ENCODE data around the gene TBL2.

DNA sequence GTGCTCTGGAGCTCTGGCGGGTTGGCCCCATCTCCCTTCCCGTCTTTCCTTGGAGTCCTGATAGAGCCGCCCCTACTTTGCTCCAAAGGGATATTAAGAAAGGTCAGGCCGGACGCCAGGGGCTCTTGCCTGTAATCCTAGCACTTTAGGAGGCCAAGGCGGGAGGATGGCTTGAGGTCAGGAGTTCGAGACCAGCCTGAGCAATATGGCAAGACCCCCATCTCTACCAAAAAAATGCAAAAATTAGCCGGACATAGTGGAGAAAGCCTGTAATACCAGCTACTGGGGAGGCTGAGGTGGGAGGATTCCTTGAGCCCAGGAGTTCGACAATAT lies 46.3 kb upstream of the TBL2 start:
- TF ChIP-seq, protein P1, sequence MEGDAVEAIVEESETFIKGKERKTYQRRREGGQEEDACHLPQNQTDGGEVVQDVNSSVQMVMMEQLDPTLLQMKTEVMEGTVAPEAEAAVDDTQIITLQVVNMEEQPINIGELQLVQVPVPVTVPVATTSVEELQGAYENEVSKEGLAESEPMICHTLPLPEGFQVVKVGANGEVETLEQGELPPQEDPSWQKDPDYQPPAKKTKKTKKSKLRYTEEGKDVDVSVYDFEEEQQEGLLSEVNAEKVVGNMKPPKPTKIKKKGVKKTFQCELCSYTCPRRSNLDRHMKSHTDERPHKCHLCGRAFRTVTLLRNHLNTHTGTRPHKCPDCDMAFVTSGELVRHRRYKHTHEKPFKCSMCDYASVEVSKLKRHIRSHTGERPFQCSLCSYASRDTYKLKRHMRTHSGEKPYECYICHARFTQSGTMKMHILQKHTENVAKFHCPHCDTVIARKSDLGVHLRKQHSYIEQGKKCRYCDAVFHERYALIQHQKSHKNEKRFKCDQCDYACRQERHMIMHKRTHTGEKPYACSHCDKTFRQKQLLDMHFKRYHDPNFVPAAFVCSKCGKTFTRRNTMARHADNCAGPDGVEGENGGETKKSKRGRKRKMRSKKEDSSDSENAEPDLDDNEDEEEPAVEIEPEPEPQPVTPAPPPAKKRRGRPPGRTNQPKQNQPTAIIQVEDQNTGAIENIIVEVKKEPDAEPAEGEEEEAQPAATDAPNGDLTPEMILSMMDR (conservative IDR thresholded peaks at IDR 0.05; ENCODE audit: low read depth, low read length), result no peak
- TF ChIP-seq POLR2A (IDR thresholded peaks at IDR 0.05; ENCODE audit: low read depth, low read length), result no peak
- TF ChIP-seq CHD1 (IDR thresholded peaks at IDR 0.05; ENCODE audit: low read depth, low read length), result no peak
- no peak for TF ChIP-seq FOS (IDR thresholded peaks at IDR 0.05; ENCODE audit: low read depth, low read length)
- no peak for TF ChIP-seq RFX5 (IDR thresholded peaks at IDR 0.05; ENCODE audit: low read depth, low read length)
- TF ChIP-seq, protein P2, sequence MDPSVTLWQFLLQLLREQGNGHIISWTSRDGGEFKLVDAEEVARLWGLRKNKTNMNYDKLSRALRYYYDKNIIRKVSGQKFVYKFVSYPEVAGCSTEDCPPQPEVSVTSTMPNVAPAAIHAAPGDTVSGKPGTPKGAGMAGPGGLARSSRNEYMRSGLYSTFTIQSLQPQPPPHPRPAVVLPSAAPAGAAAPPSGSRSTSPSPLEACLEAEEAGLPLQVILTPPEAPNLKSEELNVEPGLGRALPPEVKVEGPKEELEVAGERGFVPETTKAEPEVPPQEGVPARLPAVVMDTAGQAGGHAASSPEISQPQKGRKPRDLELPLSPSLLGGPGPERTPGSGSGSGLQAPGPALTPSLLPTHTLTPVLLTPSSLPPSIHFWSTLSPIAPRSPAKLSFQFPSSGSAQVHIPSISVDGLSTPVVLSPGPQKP (IDR thresholded peaks at IDR 0.05; ENCODE audit: borderline replicate concordance, low read depth, low read length), result no peak
- no peak for TF ChIP-seq CEBPB (IDR thresholded peaks at IDR 0.05; ENCODE audit: low read depth, low read length)
- no peak for TF ChIP-seq SMC3 (IDR thresholded peaks at IDR 0.05; ENCODE audit: low read depth, low read length)
- TF ChIP-seq MXI1 (IDR thresholded peaks at IDR 0.05; ENCODE audit: borderline replicate concordance, low read depth, low read length), result no peak
- TF ChIP-seq BHLHE40 (IDR thresholded peaks at IDR 0.05; ENCODE audit: low read depth, low read length), result no peak
- TF ChIP-seq USF2 (IDR thresholded peaks at IDR 0.05; ENCODE audit: low read depth, low read length), result no peak
- TF ChIP-seq MAZ (IDR thresholded peaks at IDR 0.05; ENCODE audit: borderline replicate concordance, low read depth, low read length), result no peak

Data from IMR-90 (cell line).